Measurements from ENCODE around the gene SHROOM2. TPM values are rescaled to one million over a fixed set of nuclear protein-coding genes. Genes with fewer than 3 reads are reported as not detected.
A peak's percentile ranks its signal among the peaks of the same experiment; 100 is the strongest.

SHROOM2 gene
- total and polyA plus RNA-seq, 10 donors, result 0.21 to 3.7 (median 1.6) TPM

GRCh38 chrX:9745417-9746115 lies 40.7 kb upstream of the SHROOM2 start:
- 25 to 52% (median 30%) methylated on average over 8 to 11 of the region's 11 CpGs for WGBS, 5 donors
- peaks cover 0 to 2% (median 0%) of the 10 kb centered on the region in 8 donors for H3K9me3 ChIP-seq
- no peaks in the 10 kb centered on the region for H3K4me1 ChIP-seq
- H3K4me3 ChIP-seq, result no peak overlapping the region
- intact Hi-C loops (cut with DNase I; ENCODE audit: low total_unique reads), result no loop called here
- peak overlapping the region in 1 of 8 donors; percentile 42 for H3K27ac ChIP-seq
- no peak for DNase-seq
- no peaks in the 10 kb centered on the region for H3K36me3 ChIP-seq
- H3K27me3 ChIP-seq (replicated peaks in 1 of 7), result no peaks in the 10 kb centered on the region
- no peak for TF ChIP-seq CTCF (IDR thresholded peaks at IDR 0.05 in 8 of 11, conservative IDR thresholded peaks at IDR 0.05 in 3 of 11)
- TF ChIP-seq POLR2A (IDR thresholded peaks at IDR 0.05), result no peak
- no peak for TF ChIP-seq POLR2AphosphoS5 (IDR thresholded peaks at IDR 0.05)

- no peaks in the 10 kb centered on the region for H3K4me1 ChIP-seq
- intact Hi-C loops (cut with DNase I; ENCODE audit: low total_unique reads), result no loop called here
- TF ChIP-seq CTCF (IDR thresholded peaks at IDR 0.05 in 8 of 11, conservative IDR thresholded peaks at IDR 0.05 in 3 of 11) (no peak), POLR2A (IDR thresholded peaks at IDR 0.05) (no peak), POLR2AphosphoS5 (IDR thresholded peaks at IDR 0.05) (no peak)
- WGBS, 5 donors, result 13 to 36% (median 24%) methylated on average over 3 of the region's 3 CpGs
- H3K27ac ChIP-seq, result peak overlapping the region in 4 of 8 donors; percentile 6 to 42 (median 10)
- H3K27me3 ChIP-seq (replicated peaks in 1 of 7), result no peaks in the 10 kb centered on the region
- H3K9me3 ChIP-seq, result peaks cover 0 to 2% (median 0%) of the 10 kb centered on the region in 8 donors
- no peak overlapping the region for H3K4me3 ChIP-seq
- H3K36me3 ChIP-seq, result no peaks in the 10 kb centered on the region
- no peak for DNase-seq
These were observed 39.9 kb upstream of the SHROOM2 start for GRCh38 chrX:9746148-9746888.

GRCh38 chrX:9747644-9748043 lies 38.6 kb upstream of the SHROOM2 start:
- no peaks in the 10 kb centered on the region for H3K4me1 ChIP-seq
- intact Hi-C loops (cut with DNase I; ENCODE audit: low total_unique reads), result no loop called here
- no peak overlapping the region for H3K4me3 ChIP-seq
- no peaks in the 10 kb centered on the region for H3K36me3 ChIP-seq
- H3K9me3 ChIP-seq, result peaks cover 0 to 2% (median 0%) of the 10 kb centered on the region in 8 donors
- peaks cover 0 to 2% (median 0%) of the 10 kb centered on the region in 7 donors for H3K27me3 ChIP-seq (replicated peaks in 1 of 7)
- 87 to 93% (median 90%) methylated on average over 4 of the region's 4 CpGs for WGBS, 5 donors
- no peak overlapping the region for H3K27ac ChIP-seq
- TF ChIP-seq POLR2A (IDR thresholded peaks at IDR 0.05), result no peak
- TF ChIP-seq CTCF (IDR thresholded peaks at IDR 0.05 in 8 of 11, conservative IDR thresholded peaks at IDR 0.05 in 3 of 11), result no peak
- no peak for TF ChIP-seq POLR2AphosphoS5 (IDR thresholded peaks at IDR 0.05)
- no peak for DNase-seq

- intact Hi-C loops (cut with DNase I; ENCODE audit: low total_unique reads), result no loop called here
- Histone ChIP-seq H3K27ac (no peak overlapping the region), H3K27me3 (replicated peaks in 1 of 7) (peaks cover 0 to 5% (median 0%) of the 10 kb centered on the region in 7 donors), H3K36me3 (no peaks in the 10 kb centered on the region), H3K4me3 (no peak overlapping the region), H3K4me1 (no peaks in the 10 kb centered on the region), H3K9me3 (peaks cover 0 to 2% (median 0%) of the 10 kb centered on the region in 8 donors)
- no peak for DNase-seq
- WGBS, 5 donors, result 41 to 53% (median 50%) methylated on average over 5 to 11 of the region's 11 CpGs
- TF ChIP-seq POLR2AphosphoS5 (IDR thresholded peaks at IDR 0.05) (no peak), POLR2A (IDR thresholded peaks at IDR 0.05) (no peak), CTCF (IDR thresholded peaks at IDR 0.05 in 8 of 11, conservative IDR thresholded peaks at IDR 0.05 in 3 of 11) (no peak)
These were observed 37.0 kb upstream of the SHROOM2 start for GRCh38 chrX:9749146-9749692.
